ENCODE measurements around the gene WFIKKN2.

WFIKKN2 gene

DNA sequence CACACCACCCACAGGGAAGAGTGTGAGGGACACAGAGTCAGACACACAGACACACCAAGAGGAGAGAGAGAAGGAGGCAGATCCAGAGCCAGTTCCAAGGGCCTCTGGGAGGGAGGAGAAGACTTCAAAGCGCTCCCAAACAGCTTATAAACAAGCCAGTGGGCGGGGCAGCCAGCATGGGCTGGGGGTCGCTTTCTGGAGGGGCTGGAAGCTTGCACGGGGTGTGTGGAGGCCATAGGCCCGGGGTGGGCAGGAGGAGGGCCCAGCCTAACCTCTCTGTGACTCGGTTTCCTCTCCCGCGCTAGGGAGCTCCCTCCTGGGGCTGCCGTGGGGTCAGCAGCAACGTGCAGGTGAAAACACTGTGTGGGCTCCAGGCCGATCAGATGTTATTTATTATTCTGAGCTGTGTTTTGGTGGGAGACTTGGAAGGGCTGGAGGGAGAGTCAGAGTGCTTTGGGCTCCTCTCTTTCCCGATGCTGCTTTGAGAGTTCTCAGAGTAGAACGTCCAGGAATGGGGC lies 2.5 kb upstream of the WFIKKN2 start:
- no peak overlapping the region for H3K4me3 ChIP-seq (ENCODE audit: low read depth, low read length)
- DNase-seq (ENCODE audit: low read depth): no peak
- TF ChIP-seq, protein P1, sequence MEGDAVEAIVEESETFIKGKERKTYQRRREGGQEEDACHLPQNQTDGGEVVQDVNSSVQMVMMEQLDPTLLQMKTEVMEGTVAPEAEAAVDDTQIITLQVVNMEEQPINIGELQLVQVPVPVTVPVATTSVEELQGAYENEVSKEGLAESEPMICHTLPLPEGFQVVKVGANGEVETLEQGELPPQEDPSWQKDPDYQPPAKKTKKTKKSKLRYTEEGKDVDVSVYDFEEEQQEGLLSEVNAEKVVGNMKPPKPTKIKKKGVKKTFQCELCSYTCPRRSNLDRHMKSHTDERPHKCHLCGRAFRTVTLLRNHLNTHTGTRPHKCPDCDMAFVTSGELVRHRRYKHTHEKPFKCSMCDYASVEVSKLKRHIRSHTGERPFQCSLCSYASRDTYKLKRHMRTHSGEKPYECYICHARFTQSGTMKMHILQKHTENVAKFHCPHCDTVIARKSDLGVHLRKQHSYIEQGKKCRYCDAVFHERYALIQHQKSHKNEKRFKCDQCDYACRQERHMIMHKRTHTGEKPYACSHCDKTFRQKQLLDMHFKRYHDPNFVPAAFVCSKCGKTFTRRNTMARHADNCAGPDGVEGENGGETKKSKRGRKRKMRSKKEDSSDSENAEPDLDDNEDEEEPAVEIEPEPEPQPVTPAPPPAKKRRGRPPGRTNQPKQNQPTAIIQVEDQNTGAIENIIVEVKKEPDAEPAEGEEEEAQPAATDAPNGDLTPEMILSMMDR (IDR thresholded peaks at IDR 0.05; ENCODE audit: low read depth, low read length, missing control alignments): no peak

DNA sequence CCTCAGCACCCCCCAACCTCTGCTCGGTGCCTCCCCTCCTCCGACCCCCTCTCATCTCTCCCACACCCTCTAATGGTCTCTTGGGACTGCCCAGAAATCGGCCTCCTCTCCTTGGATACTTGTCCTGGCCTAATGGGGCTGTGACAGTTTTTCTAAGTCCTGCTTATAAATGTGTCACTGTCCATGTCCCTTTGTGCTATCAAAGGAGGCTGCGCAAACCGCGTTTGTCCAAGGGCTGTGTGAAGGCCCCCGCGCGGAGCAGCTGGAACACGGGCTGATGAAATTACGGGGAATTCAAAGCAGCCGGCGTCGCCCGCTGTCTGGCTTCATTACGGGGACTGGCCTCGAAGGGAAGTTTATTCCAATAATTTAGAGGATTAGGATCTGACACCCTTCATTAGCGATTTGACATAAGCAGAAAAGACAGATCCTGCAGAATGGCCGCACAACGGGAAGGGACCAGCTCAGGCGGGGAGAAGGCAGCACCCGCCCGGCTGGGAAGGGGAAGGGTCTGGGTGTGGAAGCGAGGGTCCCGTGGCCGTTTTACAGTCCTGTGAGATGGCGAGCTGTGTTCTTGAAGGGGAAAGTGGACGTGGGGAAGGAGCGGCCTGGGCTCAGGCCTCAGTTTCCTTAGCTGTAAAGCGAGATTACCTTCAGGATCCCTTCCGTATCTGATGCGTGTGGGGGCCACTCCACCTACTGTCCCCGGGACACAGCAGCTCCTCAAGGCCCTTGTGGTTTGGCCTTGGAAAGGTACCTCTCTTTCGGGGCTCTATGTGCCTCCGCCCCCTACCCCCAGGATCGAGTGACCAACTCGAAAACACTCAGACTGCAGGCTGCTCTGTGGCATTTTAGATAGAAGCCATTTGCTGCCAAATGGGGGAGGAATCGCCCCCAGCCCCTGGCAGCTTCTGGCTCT lies 1.6 kb upstream of the WFIKKN2 start:
- TF ChIP-seq, protein P1 (IDR thresholded peaks at IDR 0.05; ENCODE audit: low read depth, low read length, missing control alignments): no peak
- no peak overlapping the region for H3K4me3 ChIP-seq (ENCODE audit: low read depth, low read length)

DNA sequence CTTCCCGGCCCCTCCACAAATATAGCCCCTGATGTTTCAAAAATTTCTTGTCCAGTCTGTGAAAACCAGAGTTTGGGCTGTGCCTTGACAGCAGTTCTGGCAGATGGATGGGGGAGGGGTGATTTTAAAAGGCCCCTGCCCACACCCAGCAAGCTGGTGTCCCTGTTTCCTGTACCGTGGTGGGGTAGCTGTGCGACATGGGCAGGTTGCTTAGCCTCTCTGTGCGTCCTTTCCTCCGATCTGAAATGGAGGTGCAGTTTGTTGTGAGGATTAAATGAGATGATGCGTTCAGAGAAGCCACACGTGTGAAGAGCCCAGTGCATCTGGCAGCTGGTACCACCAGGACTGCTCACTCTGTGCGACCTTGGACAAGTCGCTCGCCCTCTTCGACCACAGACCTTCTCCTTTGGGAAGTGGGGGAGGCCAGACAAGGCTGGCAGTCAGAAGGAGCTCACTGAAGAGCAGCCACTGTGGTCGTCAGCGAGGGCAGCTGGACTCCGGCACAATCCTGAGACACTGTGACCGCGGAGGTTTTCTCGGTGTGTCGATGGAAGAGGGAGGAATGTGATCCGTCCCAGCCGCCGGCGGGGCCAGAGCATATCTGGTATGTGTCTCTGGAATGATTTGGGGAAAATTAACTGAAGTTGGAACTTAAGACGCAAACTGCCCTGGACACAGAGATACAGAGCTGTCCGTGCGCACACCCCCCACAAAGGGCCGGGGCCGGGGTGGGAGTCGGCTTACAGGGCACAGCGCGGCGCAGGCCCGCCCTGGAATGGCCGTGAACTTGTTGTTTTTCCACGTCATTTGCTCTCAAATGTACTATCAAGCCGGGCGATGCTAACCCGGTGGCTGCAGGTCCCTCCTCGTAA lies 721 bp upstream of the WFIKKN2 start:
- no peak overlapping the region for H3K4me3 ChIP-seq (ENCODE audit: low read depth, low read length)
- no peak for DNase-seq (ENCODE audit: low read depth)
- TF ChIP-seq, protein P1 (IDR thresholded peaks at IDR 0.05; ENCODE audit: low read depth, low read length, missing control alignments): no peak

More for the DNA sequence above, 1.6 kb upstream of the WFIKKN2 start:
- DNase-seq (ENCODE audit: low read depth): no peak

DNA sequence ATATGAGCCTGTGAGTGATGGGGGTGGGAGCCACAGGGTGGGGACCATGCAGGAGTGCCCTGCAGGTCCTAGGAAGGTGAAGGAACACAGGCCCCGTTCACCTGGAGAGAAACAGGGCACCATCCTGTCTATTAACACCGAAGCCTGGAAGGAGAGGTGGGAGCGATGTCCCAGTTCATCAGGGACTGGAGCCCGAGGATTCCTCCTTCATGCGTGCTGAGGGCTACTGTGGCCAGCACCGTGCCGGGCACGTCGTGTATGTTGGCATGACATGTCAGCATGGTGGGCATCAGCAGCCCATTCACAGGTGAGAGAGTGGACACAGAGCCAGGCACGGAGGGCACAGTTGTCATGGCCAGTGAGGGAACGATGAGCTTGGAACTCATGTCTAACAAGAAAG lies 1.4 kb downstream of the WFIKKN2 start:
- no peak overlapping the region for H3K4me3 ChIP-seq (ENCODE audit: low read depth, low read length)
- no peak for DNase-seq (ENCODE audit: low read depth)
- TF ChIP-seq, protein P1 (IDR thresholded peaks at IDR 0.05; ENCODE audit: low read depth, low read length, missing control alignments): no peak

DNA sequence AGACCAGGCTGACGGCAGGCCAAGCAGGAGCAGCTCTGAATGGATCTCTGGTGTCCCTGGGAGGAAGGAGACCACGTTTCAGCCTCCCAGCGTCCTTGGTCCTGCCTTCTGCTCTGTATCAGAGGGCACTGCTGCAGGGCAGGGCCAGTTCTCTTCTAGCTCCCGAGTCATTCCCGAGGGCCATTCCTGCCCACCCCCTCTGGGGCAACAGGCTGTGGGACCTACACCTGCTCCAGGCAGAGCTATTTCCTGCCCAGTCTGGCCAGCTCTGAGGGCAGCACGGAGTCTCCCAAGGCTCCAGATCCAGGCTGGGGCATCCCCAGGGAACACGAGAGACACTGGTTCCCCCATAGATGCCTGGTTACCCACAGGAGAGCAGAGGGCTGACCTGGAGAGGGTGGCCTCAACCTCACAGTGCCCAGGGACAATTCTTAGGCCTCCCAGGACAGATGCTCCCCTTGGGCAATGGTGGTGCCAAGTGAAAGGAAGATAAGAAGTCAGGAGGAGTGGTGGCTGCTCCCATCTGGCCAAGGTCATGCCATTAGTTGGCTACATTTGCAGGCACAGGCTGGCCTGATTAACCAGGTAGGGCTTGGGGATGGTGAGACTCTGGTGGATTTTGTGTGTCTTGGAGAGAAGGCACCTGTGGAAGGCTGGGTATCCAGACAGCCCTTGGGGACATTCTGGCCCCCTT lies 2.0 kb downstream of the WFIKKN2 start:
- no peak for DNase-seq (ENCODE audit: low read depth)
- no peak overlapping the region for H3K4me3 ChIP-seq (ENCODE audit: low read depth, low read length)
- TF ChIP-seq, protein P1 (IDR thresholded peaks at IDR 0.05; ENCODE audit: low read depth, low read length, missing control alignments): no peak

Measured in GM12864 (cell line).